Inflammatory macrophage treated with lipopolysaccharide for 4 hours (primary cell): ENCODE data around the gene CLDN15.
A peak's percentile ranks its signal among the peaks of the same experiment; 100 is the strongest.
"Not testable (repeated sequence)": the region's sequence is repeated elsewhere in the genome, so short reads cannot be mapped to it uniquely, and the experiment has no call there.

Experiments
- DNase-seq: peaks from one replicate; pipeline ENCODE4 v3.0.0-alpha.2; 2020

Gene CLDN15

GRCh38 chr7:101218236-101219125, 19.1 kb downstream of the CLDN15 start:
- no peak for DNase-seq

- peak; percentile 99 for DNase-seq
Observed at GRCh38 chr7:101217388-101218235, 20.0 kb downstream of the CLDN15 start, which contains the start of the genes PLOD3 and ZNHIT1. Gene PLOD3 (minus strand): TSS chr7:101217581. CDS start chr7:101217274, 307 bp downstream. Gene ZNHIT1 (plus strand): TSS chr7:101218165. CDS start chr7:101218196, 31 bp downstream.

- no peak for DNase-seq
Observed at GRCh38 chr7:101216860-101217387, 20.7 kb downstream of the CLDN15 start.

GRCh38 chr7:101216001-101216859, 21.4 kb downstream of the CLDN15 start:
- peak; percentile 49 for DNase-seq

GRCh38 chr7:101212014-101212413, 25.6 kb downstream of the CLDN15 start:
- DNase-seq = no peak

GRCh38 chr7:101211501-101211900, 26.1 kb downstream of the CLDN15 start:
- DNase-seq = no peak

GRCh38 chr7:101210143-101210542, 27.5 kb downstream of the CLDN15 start:
- DNase-seq = no peak

- no peak for DNase-seq
Observed at GRCh38 chr7:101208794-101209193, 28.8 kb downstream of the CLDN15 start.

- no peak for DNase-seq
Observed at GRCh38 chr7:101207459-101207858, 30.1 kb downstream of the CLDN15 start.

GRCh38 chr7:101206665-101207042, 30.9 kb downstream of the CLDN15 start:
- DNase-seq = no peak

GRCh38 chr7:101205901-101206664, 31.5 kb downstream of the CLDN15 start:
- DNase-seq = no peak

GRCh38 chr7:101203740-101204738, 33.6 kb downstream of the CLDN15 start:
- DNase-seq = peak; percentile 69

- DNase-seq = no peak
Observed at GRCh38 chr7:101202603-101202918, 35.0 kb downstream of the CLDN15 start.

GRCh38 chr7:101201695-101202602, 35.7 kb downstream of the CLDN15 start:
- no peak for DNase-seq

GRCh38 chr7:101200862-101201599, 36.6 kb downstream of the CLDN15 start, which contains the start of gene MOGAT3:
Gene MOGAT3 (minus strand): TSS chr7:101201036. CDS start chr7:101200854, 182 bp downstream.
- no peak for DNase-seq

- no peak for DNase-seq
Observed at GRCh38 chr7:101200504-101200861, 37.1 kb downstream of the CLDN15 start.

- DNase-seq = not testable (repeated sequence)
Observed at GRCh38 chr7:101199522-101199921, 38.1 kb downstream of the CLDN15 start.

- DNase-seq = no peak
Observed at GRCh38 chr7:101198476-101198875, 39.1 kb downstream of the CLDN15 start.
